ENCODE data around the gene LRRC8B. TPM values are rescaled to one million over a fixed set of nuclear protein-coding genes. Genes with fewer than 3 reads are reported as not detected.

LRRC8B gene
- total RNA-seq, 4 donors from 2014 or later = 8.7 to 19.5 (median 9.2) TPM

GRCh38 chr1:89643577-89643976, 118.9 kb downstream of the LRRC8B start:
- no peak for DNase-seq
- H3K27ac ChIP-seq = peak overlapping the region in 1 of 4 donors; percentile 11
- H3K27me3 ChIP-seq = no peaks in the 10 kb centered on the region
- H3K4me1 ChIP-seq = no peaks in the 10 kb centered on the region
- TF ChIP-seq CTCF (IDR thresholded peaks at IDR 0.05) (no peak), POLR2A (IDR thresholded peaks at IDR 0.05) (no peak)
- no peak overlapping the region for H3K4me3 ChIP-seq
- no peaks in the 10 kb centered on the region for H3K36me3 ChIP-seq
- peaks cover 0 to 9% (median 0%) of the 10 kb centered on the region in 3 donors for H3K9me3 ChIP-seq
- WGBS, 2 donors = 82 to 83% methylated on average over 2 of the region's 2 CpGs
- intact Hi-C loops (cut with DNase I) = no loop called here

- intact Hi-C loops (cut with DNase I) = no loop called here
- WGBS, 2 donors = 85 to 90% methylated on average over 7 to 9 of the region's 9 CpGs
- Histone ChIP-seq H3K27ac (no peak overlapping the region), H3K4me1 (no peaks in the 10 kb centered on the region), H3K36me3 (no peaks in the 10 kb centered on the region), H3K9me3 (peaks cover 0 to 9% (median 0%) of the 10 kb centered on the region in 3 donors), H3K27me3 (no peaks in the 10 kb centered on the region), H3K4me3 (no peak overlapping the region)
- no peak for DNase-seq
- TF ChIP-seq CTCF (IDR thresholded peaks at IDR 0.05) (no peak), POLR2A (IDR thresholded peaks at IDR 0.05) (no peak)
Measured at GRCh38 chr1:89644119-89644814, 119.6 kb downstream of the LRRC8B start.

- intact Hi-C loops (cut with DNase I) = no loop called here
- TF ChIP-seq CTCF (IDR thresholded peaks at IDR 0.05) (no peak), POLR2A (IDR thresholded peaks at IDR 0.05) (no peak)
- WGBS, 2 donors = 39 to 52% methylated on average over 1 of the region's 1 CpG
- no peaks in the 10 kb centered on the region for H3K27me3 ChIP-seq
- peaks cover 0 to 9% (median 0%) of the 10 kb centered on the region in 3 donors for H3K9me3 ChIP-seq
- DNase-seq = no peak
- H3K4me3 ChIP-seq = no peak overlapping the region
- no peak overlapping the region for H3K27ac ChIP-seq
- H3K36me3 ChIP-seq = no peaks in the 10 kb centered on the region
- no peaks in the 10 kb centered on the region for H3K4me1 ChIP-seq
Measured at GRCh38 chr1:89646259-89646658, 121.6 kb downstream of the LRRC8B start.

Other genes with a start within 250 kb of the LRRC8B start
- 100 to 1,000 TPM; 419 to 894 (median 477) TPM for gene GBP6, start 160.8 kb upstream of the LRRC8B start, total RNA-seq
- 1 to 10 TPM; 1.4 to 5.0 (median 3.2) TPM for gene LRRC8C, start 108.3 kb downstream of the LRRC8B start, total RNA-seq